K562 (cell line): Measurements from ENCODE around the gene ZNF628. TPM values are rescaled to one million over a fixed set of nuclear protein-coding genes. Genes with fewer than 3 reads are reported as not detected.

Experiments used
- BHLHE40 ChIP-seq: IDR thresholded peaks from 2 replicates; pipeline ENCODE4 v1.6.1; 2011; ENCODE audit warnings: low read length, improper control_type of control experiment
- CEBPG ChIP-seq, 3 experiments: fragments of 200-800 bp in 1 of 3; sonication (Bioruptor generic) in 1 of 3; sonication (generic) in 1 of 3; formaldehyde crosslinking in 1 of 3; IDR thresholded peaks in 2 of 3; conservative IDR thresholded peaks in 1 of 3; 2 replicates each; pipeline versions ENCODE4 v1.6.1 to v1.8.0; 2016 to 2022; ENCODE audit warnings: missing compliant biosample characterization in 2 of 3, missing genetic modification characterization in 2 of 3, mild to moderate bottlenecking in 1 of 3, missing genetic modification reagents in 1 of 3
- FOXM1 ChIP-seq, 2 experiments: fragments of 450-650 bp in 1 of 2; sonication (generic) in 1 of 2; formaldehyde crosslinking in 1 of 2; IDR thresholded peaks; 2 replicates each; pipeline versions ENCODE4 v1.6.1 to v1.9.0; 2017 to 2022; ENCODE audit warnings: low read depth in 2 of 2, mild to moderate bottlenecking in 2 of 2, missing genetic modification reagents in 1 of 2, moderate library complexity in 1 of 2
- HNRNPUL1 ChIP-seq: fragments of 200-400 bp; formaldehyde crosslinking; IDR thresholded peaks from 2 replicates; pipeline ENCODE4 v1.6.1; 2017; ENCODE audit warnings: low read length
- KDM5B ChIP-seq: fragments of 200-600 bp; sonication (generic); IDR thresholded peaks from 2 replicates; pipeline ENCODE4 v1.6.1; 2012; ENCODE audit warnings: low read depth, mild to moderate bottlenecking, moderate library complexity, low read length, control low read depth, inconsistent platforms; ENCODE audit not compliant: insufficient replicate concordance
- MBD2 ChIP-seq: sonication (generic); IDR thresholded peaks from 2 replicates; pipeline ENCODE4 v1.6.1; 2016; ENCODE audit warnings: low read depth, borderline replicate concordance
- NBN ChIP-seq: fragments of 450-650 bp; IDR thresholded peaks from 2 replicates; pipeline ENCODE4 v1.6.1; 2016; ENCODE audit warnings: low read depth, mild to moderate bottlenecking
- NCOR1 ChIP-seq: fragments of 450-650 bp; IDR thresholded peaks from 2 replicates; pipeline ENCODE4 v1.6.1; 2016; ENCODE audit warnings: mild to moderate bottlenecking, moderate library complexity
- RBFOX2 ChIP-seq: fragments of 200-400 bp; formaldehyde crosslinking; IDR thresholded peaks from 2 replicates; pipeline ENCODE4 v1.6.1; 2017; ENCODE audit warnings: low read depth, mild to moderate bottlenecking, low read length, moderate library complexity
- SNRNP70 ChIP-seq: fragments of 200-400 bp; formaldehyde crosslinking; optimal IDR thresholded peaks from 2 replicates; pipeline ENCODE3; 2017; ENCODE audit warnings: low read depth, low read length
- SP1 ChIP-seq: sonication (generic); formaldehyde crosslinking; IDR thresholded peaks from 2 replicates; pipeline ENCODE4 v1.8.1; 2022; ENCODE audit warnings: mild to moderate bottlenecking, missing genetic modification reagents
- TCF15 ChIP-seq: fragments of 250-450 bp; sonication (Bioruptor Pico); IDR thresholded peaks from 2 replicates; pipeline ENCODE4 v1.8.0; 2022; ENCODE audit warnings: moderate library complexity, mild to moderate bottlenecking, inconsistent platforms
- TCF7 ChIP-seq: sonication (generic); IDR thresholded peaks from 2 replicates; pipeline ENCODE4 v1.6.1; 2016; ENCODE audit warnings: antibody characterized with exemption, borderline replicate concordance
- ZBED1 ChIP-seq: IDR thresholded peaks from 2 replicates; pipeline ENCODE4 v1.6.1; 2014
- ZNF592 ChIP-seq: fragments of 450-650 bp; IDR thresholded peaks from 2 replicates; pipeline ENCODE4 v1.6.1; 2017; ENCODE audit warnings: antibody characterized with exemption, mild to moderate bottlenecking
- ZNF668 ChIP-seq: fragments of 250-450 bp; sonication (Bioruptor Pico); IDR thresholded peaks from 2 replicates; pipeline ENCODE4 v1.8.0; 2022; ENCODE audit warnings: mild to moderate bottlenecking, inconsistent platforms
- polyA plus RNA-seq, 8 experiments: library from polyadenylated mRNA; depleted of rRNA in 4 of 8; stranded (reverse) in 5 of 8; unstranded in 3 of 8; fragments of >200 nt; fragmentation: Nextera tagmentation in 2 of 8; fragmentation: Illumina TruSeq in 1 of 8; extraction: Ambion mirVana in 2 of 8; extraction: Trizol in 1 of 8; gene quantifications; 2 replicates each; pipeline versions ENCODE4 v1.2.1 to v1.2.3, GENCODE V29; 2011 to 2014; ENCODE audit warnings: inconsistent platforms in 1 of 8, missing spikeins in 1 of 8
- total RNA-seq, 7 experiments: library from RNA; depleted of rRNA in 6 of 7; stranded (reverse); fragments of >200 nt in 6 of 7; fragmentation: Illumina TruSeq in 2 of 7; extraction: Trizol in 2 of 7; gene quantifications; 2 replicates each; pipeline versions ENCODE4 v1.2.1 to v1.2.3, GENCODE V29; 2011 to 2021; ENCODE audit warnings: low replicate concordance in 1 of 7
- TF ChIP-seq, protein P1 (sequence below): sonication (generic); formaldehyde crosslinking; IDR thresholded peaks from 2 replicates; pipeline ENCODE4 v1.9.0; 2022; ENCODE audit warnings: mild to moderate bottlenecking, missing genetic modification reagents
- TF ChIP-seq, protein P2 (sequence below): sonication (generic); formaldehyde crosslinking; IDR thresholded peaks from 2 replicates; pipeline ENCODE4 v1.8.1; 2023; ENCODE audit warnings: mild to moderate bottlenecking, missing genetic modification reagents

The ZNF628 gene
- total and polyA plus RNA-seq, 9 of the 15 experiments (the other 6 are each of a cell fraction or from before 2014, with no cell fraction given) = 0.13 to 13.6 (median 2.2) TPM; not detected in 3

GRCh38 chr19:55461259-55461973 lies 15.0 kb upstream of the ZNF628 start, which contains the start of gene ISOC2 (continued):
- TF ChIP-seq SNRNP70 (no peak), ZBED1 (no peak), ZNF668 (0 out of 2 replicates have a peak, but pooled peaks have one; percentile 29), FOXM1 (IDR thresholded peaks at IDR 0.05; ENCODE audit: low read depth) (no peak), FOXM1 (CRISPR knock-in tag; IDR thresholded peaks at IDR 0.05; ENCODE audit: low read depth) (peak; percentile 53; the same call in 1 of the 2 replicates), TCF15 (CRISPR knock-in tag) (no peak), HNRNPUL1 (no peak), RBFOX2 (peak; percentile 96), KDM5B (peak; percentile 66), SP1 (peak; percentile 99), BHLHE40 (peak; percentile 29; the same call in 1 of the 2 replicates), TCF7 (peak; percentile 27; the same call in 1 of the 2 replicates), ZNF592 (no peak), MBD2 (peak; percentile 98), CEBPG (CRISPR knock-in tag; IDR thresholded peaks at IDR 0.05) (no peak), CEBPG (tag; conservative IDR thresholded peaks at IDR 0.05 in 1 of 2, IDR thresholded peaks at IDR 0.05 in 1 of 2) (no peak), NBN (peak; percentile 89), NCOR1 (no peak)
- TF ChIP-seq, protein P1, sequence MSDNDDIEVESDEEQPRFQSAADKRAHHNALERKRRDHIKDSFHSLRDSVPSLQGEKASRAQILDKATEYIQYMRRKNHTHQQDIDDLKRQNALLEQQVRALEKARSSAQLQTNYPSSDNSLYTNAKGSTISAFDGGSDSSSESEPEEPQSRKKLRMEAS (CRISPR knock-in tag) = peak; percentile 97
- TF ChIP-seq, protein P2, sequence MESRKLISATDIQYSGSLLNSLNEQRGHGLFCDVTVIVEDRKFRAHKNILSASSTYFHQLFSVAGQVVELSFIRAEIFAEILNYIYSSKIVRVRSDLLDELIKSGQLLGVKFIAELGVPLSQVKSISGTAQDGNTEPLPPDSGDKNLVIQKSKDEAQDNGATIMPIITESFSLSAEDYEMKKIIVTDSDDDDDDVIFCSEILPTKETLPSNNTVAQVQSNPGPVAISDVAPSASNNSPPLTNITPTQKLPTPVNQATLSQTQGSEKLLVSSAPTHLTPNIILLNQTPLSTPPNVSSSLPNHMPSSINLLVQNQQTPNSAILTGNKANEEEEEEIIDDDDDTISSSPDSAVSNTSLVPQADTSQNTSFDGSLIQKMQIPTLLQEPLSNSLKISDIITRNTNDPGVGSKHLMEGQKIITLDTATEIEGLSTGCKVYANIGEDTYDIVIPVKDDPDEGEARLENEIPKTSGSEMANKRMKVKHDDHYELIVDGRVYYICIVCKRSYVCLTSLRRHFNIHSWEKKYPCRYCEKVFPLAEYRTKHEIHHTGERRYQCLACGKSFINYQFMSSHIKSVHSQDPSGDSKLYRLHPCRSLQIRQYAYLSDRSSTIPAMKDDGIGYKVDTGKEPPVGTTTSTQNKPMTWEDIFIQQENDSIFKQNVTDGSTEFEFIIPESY (CRISPR knock-in tag) = 0 out of 2 replicates have a peak, but pooled peaks have one; percentile 29
